Activated effector memory CD4-positive, alpha-beta T cell treated with anti-CD3 and anti-CD28 coated beads, Interleukin-2, amount 50 U/mL, for 16 hours (primary cell): ENCODE measurements around the gene MED17.

Experiments
- DNase-seq: peaks from one replicate; pipeline ENCODE4 v3.0.0-alpha.2; 2020

The MED17 gene

GRCh38 chr11:93817426-93818348 lies 33.6 kb downstream of the MED17 start:
- no peak for DNase-seq

GRCh38 chr11:93819966-93820695 lies 36.0 kb downstream of the MED17 start:
- DNase-seq = no peak

GRCh38 chr11:93820847-93821246 lies 36.8 kb downstream of the MED17 start:
- DNase-seq = no peak

GRCh38 chr11:93821617-93822016 lies 37.5 kb downstream of the MED17 start:
- DNase-seq = no peak

GRCh38 chr11:93822359-93822758 lies 38.3 kb downstream of the MED17 start:
- DNase-seq = no peak

GRCh38 chr11:93823210-93823609 lies 39.1 kb downstream of the MED17 start:
- DNase-seq = no peak

- no peak for DNase-seq
Measured at GRCh38 chr11:93827363-93827762, 43.3 kb downstream of the MED17 start.

GRCh38 chr11:93829598-93829997 lies 45.5 kb downstream of the MED17 start:
- DNase-seq = no peak

- no peak for DNase-seq
Measured at GRCh38 chr11:93831343-93832127, 47.5 kb downstream of the MED17 start.

GRCh38 chr11:93832780-93833179 lies 48.7 kb downstream of the MED17 start:
- DNase-seq = no peak

GRCh38 chr11:93838967-93839366 lies 54.9 kb downstream of the MED17 start:
- DNase-seq = no peak

GRCh38 chr11:93840180-93840579 lies 56.1 kb downstream of the MED17 start:
- no peak for DNase-seq

GRCh38 chr11:93840981-93841380 lies 56.9 kb downstream of the MED17 start:
- DNase-seq = no peak

GRCh38 chr11:93841446-93841845 lies 57.4 kb downstream of the MED17 start:
- DNase-seq = no peak

- no peak for DNase-seq
Measured at GRCh38 chr11:93842034-93842433, 58.0 kb downstream of the MED17 start.

- no peak for DNase-seq
Measured at GRCh38 chr11:93842461-93842860, 58.4 kb downstream of the MED17 start.

GRCh38 chr11:93843906-93844305 lies 59.8 kb downstream of the MED17 start:
- no peak for DNase-seq

GRCh38 chr11:93844568-93844967 lies 60.5 kb downstream of the MED17 start:
- DNase-seq = no peak

GRCh38 chr11:93845181-93846092 lies 61.4 kb downstream of the MED17 start:
- no peak for DNase-seq

GRCh38 chr11:93846411-93846810 lies 62.3 kb downstream of the MED17 start:
- DNase-seq = no peak

- no peak for DNase-seq
Measured at GRCh38 chr11:93849201-93849600, 65.1 kb downstream of the MED17 start.
